GM12878 (cell line): ENCODE results near the gene SLC34A1. TPM values are rescaled to one million over a fixed set of nuclear protein-coding genes. Genes with fewer than 3 reads are reported as not detected.

Experiments
- ATAC-seq: fragments of 200-7000 bp; cut with Tn5 transposase; 3 replicates; pipeline ENCODE4 v1.9.1; 2020; ENCODE audit warnings: mild to moderate bottlenecking, moderate library complexity
- BruUV-seq: library from RNA; stranded (reverse); fragments of 400-500 nt; replicated peaks from 2 replicates; lab custom pipeline; 2021; lab: Mats Ljungman, UMichigan
- CTCF ChIA-PET: fragments of 300-600 bp; sonication (Branson Sonifier 250); formaldehyde crosslinking; extraction: SDS; loops from one replicate; lab custom pipeline; 2021; ENCODE audit warnings: inconsistent platforms; lab: Yijun Ruan, JAX
- POLR2A ChIA-PET: fragments of 350-600 bp; formaldehyde crosslinking; extraction: SDS; loops from one replicate; lab custom pipeline; 2021; ENCODE audit warnings: inconsistent platforms; lab: Charles Lee
- RAD21 ChIA-PET: fragments of 300-600 bp; sonication (Branson Sonifier 250); formaldehyde crosslinking; loops from one replicate; lab custom pipeline; 2023; ENCODE audit warnings: antibody characterized with exemption; ENCODE audit not compliant: unreplicated experiment; lab: Charles Lee
- SMC1A ChIA-PET: fragments of 300-600 bp; sonication (Branson Sonifier 250); formaldehyde crosslinking; loops from one replicate; lab custom pipeline; 2023; ENCODE audit not compliant: unreplicated experiment, uncharacterized antibody; lab: Charles Lee
- DNase-seq: peaks from one replicate; pipeline ENCODE4 v3.0.0-alpha.2; 2011; ENCODE audit warnings: low read depth, low spot score
- FAIRE-seq: peaks from 3 replicates; lab custom pipeline; 2011; peaks lifted over from hg19 to GRCh38; lab: Jason Lieb, UNC
- H2AFZ ChIP-seq: 2 replicates; pipeline ENCODE4 v1.6.0; 2011; ENCODE audit warnings: low read depth, low read length, control low read depth; ENCODE audit not compliant: control insufficient read depth
- H3K27ac ChIP-seq: 2 replicates; pipeline ENCODE4 v1.5.1; 2011; ENCODE audit warnings: control low read depth; ENCODE audit not compliant: control insufficient read depth, insufficient read depth
- H3K27me3 ChIP-seq, 2 experiments: replicated peaks in 1 of 2; 2 replicates each; pipeline versions ENCODE4 v1.6.0 to v1.6.1; 2011; ENCODE audit warnings: low read length in 1 of 2; ENCODE audit not compliant: control insufficient read depth in 2 of 2, insufficient read depth in 2 of 2
- H3K36me3 ChIP-seq, 2 experiments: 2 replicates each; pipeline ENCODE4 v1.5.1; 2011; ENCODE audit warnings: low read length in 1 of 2; ENCODE audit not compliant: control insufficient read depth in 2 of 2, insufficient read depth in 2 of 2
- H3K4me1 ChIP-seq: 2 replicates; pipeline ENCODE4 v1.6.1; 2011; ENCODE audit warnings: mild to moderate bottlenecking, low read length, moderate library complexity, mixed read lengths; ENCODE audit not compliant: control insufficient read depth, insufficient read depth
- H3K4me2 ChIP-seq: 2 replicates; pipeline ENCODE4 v1.6.0; 2011; ENCODE audit warnings: control low read depth; ENCODE audit not compliant: control insufficient read depth, insufficient read depth
- H3K4me3 ChIP-seq: fragments of 200-600 bp; sonication (generic); 2 replicates; pipeline ENCODE4 v1.5.1; 2016
- H3K79me2 ChIP-seq: 2 replicates; pipeline ENCODE4 v1.6.0; 2011; ENCODE audit warnings: low read length; ENCODE audit not compliant: control insufficient read depth, insufficient read depth
- H3K9ac ChIP-seq: 2 replicates; pipeline ENCODE4 v1.8.0; 2011; ENCODE audit warnings: low read length, control low read depth, mixed read lengths; ENCODE audit not compliant: control insufficient read depth, insufficient read depth
- H3K9me3 ChIP-seq: replicated peaks from 3 replicates; pipeline ENCODE4 v1.5.1; 2011; ENCODE audit warnings: mild to moderate bottlenecking, low read length; ENCODE audit not compliant: control insufficient read depth, insufficient read depth
- H4K20me1 ChIP-seq: 2 replicates; pipeline ENCODE4 v1.6.0; 2011; ENCODE audit not compliant: control insufficient read depth, insufficient read depth
- BCL11A ChIP-seq: IDR thresholded peaks from 2 replicates; pipeline ENCODE4 v1.6.1; 2011; ENCODE audit warnings: low read depth, low read length
- CBX5 ChIP-seq: sonication (generic); IDR thresholded peaks from 2 replicates; pipeline ENCODE4 v1.6.1; 2016; ENCODE audit warnings: low read depth, moderate library complexity, mild to moderate bottlenecking, inconsistent platforms
- CHD1 ChIP-seq: IDR thresholded peaks from 2 replicates; pipeline ENCODE4 v1.6.1; 2012; ENCODE audit warnings: low read depth, low read length, improper control_type of control experiment
- IKZF1 ChIP-seq: fragments of 450-650 bp; conservative IDR thresholded peaks from 2 replicates; pipeline ENCODE4 v1.6.1; 2017; ENCODE audit warnings: antibody characterized with exemption, mild to moderate bottlenecking
- MEF2A ChIP-seq: IDR thresholded peaks from 2 replicates; pipeline ENCODE4 v1.6.1; 2011; ENCODE audit warnings: low read depth, mild to moderate bottlenecking, low read length, moderate library complexity; ENCODE audit not compliant: insufficient read depth
- MYC ChIP-seq: IDR thresholded peaks from 2 replicates; pipeline ENCODE4 v1.6.1; 2011; ENCODE audit warnings: mild to moderate bottlenecking, low read length, moderate library complexity, inconsistent platforms; ENCODE audit not compliant: insufficient read depth, insufficient replicate concordance, insufficient read length, severe bottlenecking
- SMAD1 ChIP-seq: fragments of 450-650 bp; IDR thresholded peaks from 2 replicates; pipeline ENCODE4 v1.6.1; 2018; ENCODE audit warnings: mild to moderate bottlenecking, low read depth; ENCODE audit not compliant: partially characterized antibody
- SMC3 ChIP-seq: IDR thresholded peaks from 2 replicates; pipeline ENCODE4 v1.6.1; 2011; ENCODE audit warnings: low read length, improper control_type of control experiment, borderline replicate concordance
- SP1 ChIP-seq: IDR thresholded peaks from one replicate; pipeline ENCODE4 v1.6.1; 2011; ENCODE audit warnings: low read depth, low read length
- STAT1 ChIP-seq: fragments of 450-650 bp; conservative IDR thresholded peaks from 2 replicates; pipeline ENCODE4 v1.6.1; 2014; ENCODE audit warnings: antibody characterized with exemption, mild to moderate bottlenecking
- STAT3 ChIP-seq: IDR thresholded peaks from 2 replicates; pipeline ENCODE4 v1.6.1; 2011; ENCODE audit warnings: low read depth, low read length, improper control_type of control experiment
- TARDBP ChIP-seq: IDR thresholded peaks from 2 replicates; pipeline ENCODE4 v1.6.1; 2016; ENCODE audit warnings: borderline replicate concordance
- TCF3 ChIP-seq: IDR thresholded peaks from 2 replicates; pipeline ENCODE4 v1.6.1; 2012; ENCODE audit warnings: low read depth, mild to moderate bottlenecking, low read length, borderline replicate concordance; ENCODE audit not compliant: insufficient read depth
- ZNF207 ChIP-seq: fragments of 450-650 bp; IDR thresholded peaks from 2 replicates; pipeline ENCODE4 v1.6.1; 2014; ENCODE audit warnings: antibody characterized with exemption, mild to moderate bottlenecking, borderline replicate concordance
- ZNF217 ChIP-seq: fragments of 450-650 bp; IDR thresholded peaks from 2 replicates; pipeline ENCODE4 v1.6.1; 2017; ENCODE audit warnings: antibody characterized with exemption, mild to moderate bottlenecking
- WGBS: methylation state at CpG from one replicate; pipeline ENCODE4 v1.1.6; 2016; ENCODE audit warnings: low lambda C conversion rate; ENCODE audit not compliant: insufficient replicate concordance, insufficient coverage; ENCODE audit errors: missing lambda C conversion rate; 5-methylcytosine and 5-hydroxymethylcytosine counted together
- in situ Hi-C: fragments of 300-500 bp; cut with MboI; formaldehyde crosslinking; loops from 9 replicates; pipeline ENCODE4 v1.14.3; 2018; ENCODE audit warnings: mixed read lengths
- intact Hi-C: fragments of 100-400 bp; cut with micrococcal nuclease; formaldehyde crosslinking; loops from one replicate; pipeline ENCODE4 v1.14.2; 2022; ENCODE audit not compliant: unreplicated experiment
- polyA plus RNA-seq, 11 experiments: library from polyadenylated mRNA; depleted of rRNA in 4 of 11; unstranded in 6 of 11; stranded (reverse) in 5 of 11; fragments of >200 nt; fragmentation: Nextera tagmentation in 4 of 11; fragmentation: Illumina TruSeq in 1 of 11; extraction: Ambion mirVana in 4 of 11; extraction: Trizol in 1 of 11; gene quantifications; 1 replicate in 1 of 11; 2 replicates in 10 of 11; pipeline versions ENCODE4 v1.2.1 to v1.2.3, GENCODE V29; 2011 to 2016; ENCODE audit warnings: inconsistent platforms in 2 of 11, missing spikeins in 2 of 11, low read depth in 1 of 11
- total RNA-seq, 4 experiments: library from RNA; depleted of rRNA in 3 of 4; stranded (reverse); fragments of >200 nt in 3 of 4; fragmentation: Illumina TruSeq in 1 of 4; extraction: Trizol in 1 of 4; gene quantifications; 2 replicates each; pipeline versions ENCODE4 v1.2.1 to v1.2.3, GENCODE V29; 2013 to 2021
- TF ChIP-seq, protein P1 (sequence below): fragments of 450-650 bp; IDR thresholded peaks from 2 replicates; pipeline ENCODE4 v1.6.1; 2017; ENCODE audit warnings: low read depth, mild to moderate bottlenecking, moderate library complexity
- TF ChIP-seq, protein P2 (sequence below): IDR thresholded peaks from 2 replicates; pipeline ENCODE4 v1.6.1; 2011; ENCODE audit warnings: low read depth, mild to moderate bottlenecking, low read length, moderate library complexity, borderline replicate concordance; ENCODE audit errors: extremely low read depth
- TF ChIP-seq, protein P3 (sequence below): fragments of 150-350 bp; IDR thresholded peaks from 2 replicates; pipeline ENCODE4 v1.6.1; 2016; ENCODE audit warnings: low read depth, low read length

Gene SLC34A1
- total and polyA plus RNA-seq, 10 of the 15 experiments (the other 5 are each of a cell fraction or from before 2014, with no cell fraction given) = 0.03 to 0.14 (median 0.09) TPM; not detected in 2

DNA sequence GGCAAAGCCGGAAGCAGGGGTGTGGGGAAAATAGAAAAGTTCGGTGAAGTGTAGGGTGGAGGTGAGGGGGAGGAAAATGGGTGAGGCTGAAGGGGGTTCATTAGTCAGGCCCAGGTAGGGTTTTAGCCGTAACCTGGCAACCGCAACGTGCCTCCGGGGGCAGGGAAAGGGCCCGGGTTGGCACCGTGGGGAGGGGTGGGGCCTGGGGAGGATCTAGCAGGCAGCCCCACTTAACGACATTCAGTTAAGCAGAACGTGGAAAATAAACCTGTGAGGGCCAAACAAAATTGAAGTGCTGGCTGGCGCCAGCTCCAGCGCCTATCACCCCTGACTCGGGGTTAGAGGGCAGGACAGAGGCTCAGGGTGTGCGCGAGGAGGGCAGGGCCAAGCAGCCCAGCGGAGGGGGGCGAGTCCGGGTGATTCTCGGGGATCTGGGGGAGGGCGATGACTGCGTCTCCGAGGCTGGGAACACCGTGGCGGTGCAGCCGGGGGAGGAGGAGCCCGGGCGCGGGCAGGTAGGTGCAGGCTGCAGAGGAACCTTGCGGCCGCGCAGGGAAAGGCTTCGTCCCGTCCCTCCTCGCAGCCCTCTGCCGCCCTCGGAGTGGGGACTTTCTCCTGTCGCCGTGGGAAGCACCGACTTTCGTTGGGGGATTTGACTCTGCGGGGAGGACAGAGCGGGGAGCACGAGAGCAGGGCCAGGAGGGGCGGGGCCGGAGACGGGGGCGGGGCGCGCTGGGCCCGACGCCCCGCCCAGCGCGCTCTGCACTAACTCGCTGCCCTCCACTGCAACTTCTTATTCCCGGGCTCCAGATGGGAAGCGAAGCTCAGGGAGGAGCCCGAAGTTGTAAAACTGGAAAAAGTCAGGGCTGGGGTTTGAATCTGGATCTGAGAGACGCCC lies 21.4 kb upstream of the SLC34A1 start:
- no peak for FAIRE-seq
- in situ Hi-C loops (no loop called here), intact Hi-C loops (loop anchor here (5.0 kb wide), 1 partner anchor 51 kb away; the partner anchor contains the start of gene MXD3)
- H3K27ac ChIP-seq = peak overlapping the region; percentile 91
- no peak for DNase-seq
- peaks cover under 1 to 4% of the 10 kb centered on the region in 2 experiments; a peak in 3 of 4 replicates for H3K36me3 ChIP-seq
- H3K9me3 ChIP-seq = no peaks in the 10 kb centered on the region
- no TSS peak for BruUV-seq
- no peaks in the 10 kb centered on the region for H3K27me3 ChIP-seq
- H3K79me2 ChIP-seq = peaks cover 67% of the 10 kb centered on the region
- 3% methylated on average over 50 of the region's 59 CpGs for WGBS
- no peaks in the 10 kb centered on the region for H4K20me1 ChIP-seq
- ChIA-PET RAD21 (interaction anchor here (0.9 to 4.4 kb wide), 12 partner anchors 8 to 249 kb away, joined by 3 to 29 read pairs (median 8); partner anchors contain the start of gene LMAN2), SMC1A (interaction anchor here (1.1 to 3.7 kb wide), 8 partner anchors 10 to 251 kb away, joined by 3 to 32 read pairs (median 8); partner anchors contain the start of gene LMAN2), CTCF (interaction anchor here (0.7 to 4.4 kb wide), 10 partner anchors 7 to 147 kb away, joined by 3 to 33 read pairs (median 5); partner anchors contain the start of gene LMAN2), POLR2A (interaction anchor here (0.6 to 2.8 kb wide), 10 partner anchors 12 to 86 kb away, joined by 3 to 22 read pairs (median 4); partner anchors contain the start of gene LMAN2)
- ATAC-seq = peak; percentile 72
- H3K9ac ChIP-seq = peak overlapping the region; percentile 61
- H3K4me1 ChIP-seq = peaks cover 59% of the 10 kb centered on the region
- peak overlapping the region; percentile 93 for H3K4me2 ChIP-seq
- peak overlapping the region; percentile 77 for H2AFZ ChIP-seq
- H3K4me3 ChIP-seq = peak overlapping the region; percentile 63
- no peak for TF ChIP-seq STAT3
- TF ChIP-seq MYC = no peak
- TF ChIP-seq SMAD1 = no peak
- TF ChIP-seq, protein P1, sequence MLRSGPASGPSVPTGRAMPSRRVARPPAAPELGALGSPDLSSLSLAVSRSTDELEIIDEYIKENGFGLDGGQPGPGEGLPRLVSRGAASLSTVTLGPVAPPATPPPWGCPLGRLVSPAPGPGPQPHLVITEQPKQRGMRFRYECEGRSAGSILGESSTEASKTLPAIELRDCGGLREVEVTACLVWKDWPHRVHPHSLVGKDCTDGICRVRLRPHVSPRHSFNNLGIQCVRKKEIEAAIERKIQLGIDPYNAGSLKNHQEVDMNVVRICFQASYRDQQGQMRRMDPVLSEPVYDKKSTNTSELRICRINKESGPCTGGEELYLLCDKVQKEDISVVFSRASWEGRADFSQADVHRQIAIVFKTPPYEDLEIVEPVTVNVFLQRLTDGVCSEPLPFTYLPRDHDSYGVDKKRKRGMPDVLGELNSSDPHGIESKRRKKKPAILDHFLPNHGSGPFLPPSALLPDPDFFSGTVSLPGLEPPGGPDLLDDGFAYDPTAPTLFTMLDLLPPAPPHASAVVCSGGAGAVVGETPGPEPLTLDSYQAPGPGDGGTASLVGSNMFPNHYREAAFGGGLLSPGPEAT = peak; percentile 73
- TF ChIP-seq TCF3 = no peak
- no peak for TF ChIP-seq TARDBP
- no peak for TF ChIP-seq CHD1
- peak; percentile 87 for TF ChIP-seq IKZF1
- no peak for TF ChIP-seq STAT1
- TF ChIP-seq BCL11A = 0 out of 2 replicates have a peak, but pooled peaks have one; percentile 28
- TF ChIP-seq, protein P2, sequence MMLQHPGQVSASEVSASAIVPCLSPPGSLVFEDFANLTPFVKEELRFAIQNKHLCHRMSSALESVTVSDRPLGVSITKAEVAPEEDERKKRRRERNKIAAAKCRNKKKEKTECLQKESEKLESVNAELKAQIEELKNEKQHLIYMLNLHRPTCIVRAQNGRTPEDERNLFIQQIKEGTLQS = no peak
- no peak for TF ChIP-seq SMC3
- TF ChIP-seq MEF2A = no peak
- TF ChIP-seq CBX5 = no peak
- no peak for TF ChIP-seq ZNF207
- TF ChIP-seq, protein P3, sequence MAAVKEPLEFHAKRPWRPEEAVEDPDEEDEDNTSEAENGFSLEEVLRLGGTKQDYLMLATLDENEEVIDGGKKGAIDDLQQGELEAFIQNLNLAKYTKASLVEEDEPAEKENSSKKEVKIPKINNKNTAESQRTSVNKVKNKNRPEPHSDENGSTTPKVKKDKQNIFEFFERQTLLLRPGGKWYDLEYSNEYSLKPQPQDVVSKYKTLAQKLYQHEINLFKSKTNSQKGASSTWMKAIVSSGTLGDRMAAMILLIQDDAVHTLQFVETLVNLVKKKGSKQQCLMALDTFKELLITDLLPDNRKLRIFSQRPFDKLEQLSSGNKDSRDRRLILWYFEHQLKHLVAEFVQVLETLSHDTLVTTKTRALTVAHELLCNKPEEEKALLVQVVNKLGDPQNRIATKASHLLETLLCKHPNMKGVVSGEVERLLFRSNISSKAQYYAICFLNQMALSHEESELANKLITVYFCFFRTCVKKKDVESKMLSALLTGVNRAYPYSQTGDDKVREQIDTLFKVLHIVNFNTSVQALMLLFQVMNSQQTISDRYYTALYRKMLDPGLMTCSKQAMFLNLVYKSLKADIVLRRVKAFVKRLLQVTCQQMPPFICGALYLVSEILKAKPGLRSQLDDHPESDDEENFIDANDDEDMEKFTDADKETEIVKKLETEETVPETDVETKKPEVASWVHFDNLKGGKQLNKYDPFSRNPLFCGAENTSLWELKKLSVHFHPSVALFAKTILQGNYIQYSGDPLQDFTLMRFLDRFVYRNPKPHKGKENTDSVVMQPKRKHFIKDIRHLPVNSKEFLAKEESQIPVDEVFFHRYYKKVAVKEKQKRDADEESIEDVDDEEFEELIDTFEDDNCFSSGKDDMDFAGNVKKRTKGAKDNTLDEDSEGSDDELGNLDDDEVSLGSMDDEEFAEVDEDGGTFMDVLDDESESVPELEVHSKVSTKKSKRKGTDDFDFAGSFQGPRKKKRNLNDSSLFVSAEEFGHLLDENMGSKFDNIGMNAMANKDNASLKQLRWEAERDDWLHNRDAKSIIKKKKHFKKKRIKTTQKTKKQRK = no peak
- TF ChIP-seq ZNF217 = no peak
- TF ChIP-seq SP1 = peak; percentile 14
